ENCODE measurements around the gene KRT80.

GRCh38 chr12:52179396-52179973 is 12.3 kb downstream of the KRT80 start:
- TF ChIP-seq CTCF (IDR thresholded peaks at IDR 0.05; ENCODE audit: extremely low read depth in 1 of 2, insufficient read depth in 1 of 2, low read depth in 1 of 2, low read length in 2 of 2) (no peak), POLR2A (IDR thresholded peaks at IDR 0.05; ENCODE audit: low read depth, low read length) (no peak), POLR2AphosphoS5 (IDR thresholded peaks at IDR 0.05; ENCODE audit: insufficient read depth, low read depth, low read length) (no peak), MAX (IDR thresholded peaks at IDR 0.05; ENCODE audit: insufficient read depth, insufficient read length) (no peak), EZH2 (IDR thresholded peaks at IDR 0.05; ENCODE audit: borderline replicate concordance, low read depth, low read length, severe bottlenecking) (no peak), FOS (IDR thresholded peaks at IDR 0.05; ENCODE audit: borderline replicate concordance, insufficient read depth, low read length) (no peak), JUN (IDR thresholded peaks at IDR 0.05; ENCODE audit: borderline replicate concordance, insufficient read depth, insufficient read length, low read depth) (no peak)

Measured in endothelial cell of umbilical vein (primary cell).